ENCODE data around the gene DIABLO.

DNA sequence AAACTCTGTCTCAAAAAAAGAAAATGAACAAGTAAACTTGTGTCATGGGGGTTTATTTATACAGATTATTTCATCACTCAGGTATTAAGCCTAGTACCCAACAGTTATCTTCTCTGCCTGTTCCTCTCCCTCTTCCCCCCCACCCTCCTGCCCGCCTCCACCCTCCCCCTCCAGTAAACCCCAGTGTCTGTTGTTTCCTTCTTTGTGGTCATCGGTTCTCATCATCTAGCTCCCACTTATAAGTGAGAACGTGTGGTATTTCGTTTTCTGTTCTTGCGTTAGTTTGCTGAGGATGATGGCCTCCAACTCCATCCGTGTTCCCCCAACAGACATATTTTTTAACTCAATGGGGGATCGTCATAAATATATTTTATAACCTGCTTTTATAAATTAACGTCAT lies 64.2 kb downstream of the DIABLO start:
- TF ChIP-seq CTCF (IDR thresholded peaks at IDR 0.05) = no peak
- TF ChIP-seq POLR2A (IDR thresholded peaks at IDR 0.05) = no peak

Measured in Peyer's patch (tissue), 4 donors.